NCI-H128 (cell line): ENCODE data around the gene ST8SIA6.

Experiments
- DNase-seq: peaks from one replicate; lab custom pipeline; 2025; ENCODE audit not compliant: unreplicated experiment; lab: John Stamatoyannopoulos, UW

Gene ST8SIA6

GRCh38 chr10:17276756-17277424 is 177.5 kb downstream of the ST8SIA6 start:
- DNase-seq = no peak

- no peak for DNase-seq
Measured at GRCh38 chr10:17273403-17273802, 181.0 kb downstream of the ST8SIA6 start.

- no peak for DNase-seq
Measured at GRCh38 chr10:17272648-17273047, 181.7 kb downstream of the ST8SIA6 start.
